NCI-H345 (cell line): ENCODE results near the gene SKOR1.

Experiments used
- DNase-seq: peaks from one replicate; lab custom pipeline; 2025; lab: John Stamatoyannopoulos, UW

The SKOR1 gene

GRCh38 chr15:67820122-67820991 lies 5.0 kb upstream of the SKOR1 start:
- no peak for DNase-seq

GRCh38 chr15:67820992-67821783 lies 4.1 kb upstream of the SKOR1 start:
- no peak for DNase-seq

GRCh38 chr15:67821784-67822440 lies 3.4 kb upstream of the SKOR1 start:
- DNase-seq = no peak

DNA sequence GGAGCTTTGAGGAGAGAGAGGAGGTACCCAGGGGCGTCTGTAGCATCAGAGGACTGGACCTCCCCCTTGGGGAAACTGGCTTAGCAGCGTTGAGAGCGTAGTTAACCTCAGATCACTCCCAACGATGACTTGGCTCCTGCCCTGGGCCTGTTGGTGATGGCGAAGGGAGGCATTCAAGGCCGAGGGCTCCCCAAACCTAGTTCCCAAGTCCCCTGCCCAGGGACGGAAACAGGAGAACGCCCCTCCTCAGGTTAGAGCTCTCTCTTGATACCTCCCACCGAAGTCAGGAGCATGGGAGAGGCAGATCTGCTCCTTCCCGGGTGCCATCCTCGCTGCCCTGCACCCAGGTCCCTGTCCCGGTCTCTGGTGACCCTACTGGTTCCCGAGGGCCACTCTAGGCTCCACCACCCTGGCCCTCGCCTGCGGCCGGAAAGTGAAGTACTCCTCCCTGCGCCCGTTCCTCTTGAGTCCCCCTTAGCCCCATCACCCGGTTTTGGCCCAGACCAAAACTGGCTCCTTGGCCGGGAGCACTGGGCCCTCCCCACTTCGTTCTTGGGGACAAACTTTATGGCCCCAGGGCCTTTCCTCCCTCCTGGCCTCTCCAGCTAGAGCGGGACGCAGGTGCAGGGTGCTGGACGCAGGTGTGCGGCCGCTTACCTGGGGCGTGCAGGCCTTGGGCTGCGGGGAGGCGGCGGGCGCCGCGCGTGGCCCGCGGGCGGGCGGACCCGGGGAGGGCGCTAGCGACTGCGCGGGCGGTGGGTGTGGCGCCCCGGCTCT lies 2.6 kb upstream of the SKOR1 start:
- no peak for DNase-seq

GRCh38 chr15:67823314-67824196 lies 1.8 kb upstream of the SKOR1 start:
- DNase-seq = peak; percentile 33

GRCh38 chr15:67824197-67824968 lies 926 bp upstream of the SKOR1 start:
- DNase-seq = no peak

DNA sequence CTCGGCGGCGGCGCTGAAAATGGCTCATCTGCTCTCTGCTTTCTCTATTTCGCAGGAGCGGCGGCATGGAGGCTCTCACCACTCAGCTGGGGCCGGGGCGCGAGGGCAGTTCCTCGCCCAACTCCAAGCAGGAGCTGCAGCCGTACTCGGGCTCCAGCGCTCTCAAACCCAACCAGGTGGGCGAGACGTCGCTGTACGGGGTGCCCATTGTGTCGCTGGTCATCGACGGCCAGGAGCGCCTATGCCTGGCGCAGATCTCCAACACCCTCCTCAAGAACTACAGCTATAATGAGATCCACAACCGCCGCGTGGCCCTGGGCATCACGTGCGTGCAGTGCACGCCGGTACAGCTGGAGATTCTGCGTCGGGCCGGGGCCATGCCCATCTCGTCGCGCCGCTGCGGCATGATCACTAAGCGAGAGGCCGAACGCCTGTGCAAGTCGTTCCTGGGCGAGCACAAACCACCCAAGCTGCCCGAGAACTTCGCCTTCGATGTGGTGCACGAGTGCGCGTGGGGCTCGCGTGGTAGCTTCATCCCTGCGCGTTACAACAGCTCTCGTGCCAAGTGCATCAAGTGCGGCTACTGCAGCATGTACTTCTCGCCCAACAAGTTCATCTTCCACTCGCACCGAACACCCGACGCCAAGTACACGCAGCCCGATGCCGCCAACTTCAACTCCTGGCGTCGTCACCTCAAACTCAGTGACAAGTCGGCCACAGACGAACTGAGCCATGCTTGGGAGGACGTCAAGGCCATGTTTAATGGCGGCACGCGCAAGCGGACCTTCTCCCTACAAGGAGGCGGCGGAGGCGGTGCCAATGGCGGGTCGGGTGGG lies 790 bp downstream of the SKOR1 start:
- no peak for DNase-seq

- DNase-seq = no peak
Measured at GRCh38 chr15:67826717-67827561, 1.6 kb downstream of the SKOR1 start.

GRCh38 chr15:67827562-67828277 lies 2.4 kb downstream of the SKOR1 start:
- DNase-seq = no peak

- DNase-seq = no peak
Measured at GRCh38 chr15:67828278-67828968, 3.1 kb downstream of the SKOR1 start.

GRCh38 chr15:67828969-67829646 lies 3.8 kb downstream of the SKOR1 start:
- DNase-seq = no peak

GRCh38 chr15:67829647-67830504 lies 4.6 kb downstream of the SKOR1 start:
- DNase-seq = no peak

DNA sequence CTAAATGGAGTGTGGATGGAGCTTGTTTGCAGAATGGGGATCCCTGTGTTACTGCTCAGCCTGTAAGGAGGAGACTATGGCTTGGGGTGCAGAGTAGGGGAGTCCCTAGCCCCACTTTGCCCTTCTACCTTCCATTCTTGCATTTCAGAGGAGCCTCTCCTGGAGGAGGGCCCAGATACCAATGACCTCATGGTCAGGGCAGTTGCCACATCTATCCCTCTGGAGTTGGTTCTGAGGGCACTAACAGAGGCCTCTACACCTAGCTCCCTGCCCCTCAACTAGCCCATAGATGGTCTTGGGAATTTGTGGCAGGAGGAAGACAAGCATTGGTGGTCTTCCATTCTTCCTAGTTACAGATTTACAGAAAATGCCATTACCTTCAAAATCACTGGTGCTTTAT lies 6.1 kb downstream of the SKOR1 start:
- no peak for DNase-seq

DNA sequence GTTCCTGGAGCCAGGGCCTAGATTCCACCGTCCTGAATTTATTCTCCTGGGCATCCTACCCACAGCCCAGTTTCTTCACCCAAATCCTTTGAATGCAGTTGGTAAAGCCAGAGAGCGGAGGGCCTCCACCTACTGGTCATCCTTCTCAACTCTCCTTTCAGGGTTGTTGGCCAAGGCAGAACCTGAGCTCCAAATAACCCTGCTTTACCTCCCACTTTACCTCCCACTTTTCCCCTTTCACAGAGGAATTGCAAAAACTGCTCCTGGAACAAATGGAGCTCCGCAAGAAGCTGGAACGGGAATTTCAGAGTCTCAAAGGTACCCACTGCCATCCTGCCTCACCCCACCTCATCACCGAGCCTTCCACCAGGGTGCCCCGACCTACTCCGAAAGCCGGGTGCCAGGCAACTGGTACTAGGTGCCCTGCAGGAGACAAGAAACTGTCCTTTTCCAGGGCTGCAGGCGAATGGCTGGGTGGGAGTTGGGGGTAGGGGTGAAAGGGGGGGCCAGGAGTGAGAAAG lies 6.8 kb downstream of the SKOR1 start:
- no peak for DNase-seq
